Neural cell (in vitro differentiated cells): ENCODE results near the gene SPTBN1. TPM values are rescaled to one million over a fixed set of nuclear protein-coding genes. Genes with fewer than 3 reads are reported as not detected.

ENCODE experiments used
- H2AFZ ChIP-seq: fragments of 200-600, 300-800 bp; sonication (generic), shearing (Covaris generic); 2 replicates; pipeline ENCODE4 v1.6.0; 2014; ENCODE audit warnings: low read depth, mild to moderate bottlenecking, antibody characterized with exemption, low read length, moderate library complexity
- H3F3A ChIP-seq: fragments of 200-600 bp; shearing (Covaris generic); 2 replicates; pipeline ENCODE4 v1.6.1; 2016; ENCODE audit warnings: mild to moderate bottlenecking, moderate library complexity, mixed read lengths, antibody characterized with exemption, low read length; ENCODE audit not compliant: insufficient read depth, poor library complexity, severe bottlenecking
- H3K27ac ChIP-seq: fragments of 200-600, 300-800 bp; sonication (generic), shearing (Covaris generic); 2 replicates; pipeline ENCODE4 v1.5.1; 2014; ENCODE audit warnings: mild to moderate bottlenecking, low read length, moderate library complexity
- H3K27me3 ChIP-seq: fragments of 300-800, 200-600 bp; sonication (generic), shearing (Covaris generic); 2 replicates; pipeline ENCODE4 v1.6.0; 2014; ENCODE audit warnings: mild to moderate bottlenecking, low read depth, low read length, moderate library complexity; ENCODE audit not compliant: insufficient read depth
- H3K36me3 ChIP-seq: fragments of 300-800, 200-600 bp; sonication (generic), shearing (Covaris generic); 2 replicates; pipeline ENCODE4 v1.5.1; 2014; ENCODE audit warnings: mild to moderate bottlenecking, antibody characterized with exemption, low read length, moderate library complexity; ENCODE audit not compliant: insufficient read depth
- H3K4me2 ChIP-seq: fragments of 300-800, 200-600 bp; sonication (generic), shearing (Covaris generic); 2 replicates; pipeline ENCODE4 v1.6.0; 2014; ENCODE audit warnings: mild to moderate bottlenecking, low read length
- H3K4me3 ChIP-seq: fragments of 300-800, 200-600 bp; sonication (generic), shearing (Covaris generic); 2 replicates; pipeline ENCODE4 v1.5.1; 2014; ENCODE audit warnings: mild to moderate bottlenecking, low read length, moderate library complexity
- H3K79me2 ChIP-seq: fragments of 200-600 bp; shearing (Covaris generic); replicated peaks from 2 replicates; pipeline ENCODE4 v1.6.0; 2014; ENCODE audit warnings: mild to moderate bottlenecking, low read length, moderate library complexity; ENCODE audit not compliant: insufficient read depth
- H3K9ac ChIP-seq: fragments of 300-800, 200-600 bp; sonication (generic), shearing (Covaris generic); 2 replicates; pipeline ENCODE4 v1.6.1; 2016; ENCODE audit warnings: mild to moderate bottlenecking, low read length, mixed read lengths
- H3K9me2 ChIP-seq: fragments of 200-600 bp; shearing (Covaris generic); 2 replicates; pipeline ENCODE4 v1.6.1; 2016; ENCODE audit warnings: mild to moderate bottlenecking, low read length, mixed read lengths; ENCODE audit not compliant: insufficient read depth
- H3K9me3 ChIP-seq: fragments of 200-600, 300-800 bp; sonication (generic), shearing (Covaris generic); 2 replicates; pipeline ENCODE4 v1.6.1; 2016; ENCODE audit warnings: mild to moderate bottlenecking, mixed run types, low read length, moderate library complexity, mixed read lengths
- H4K20me1 ChIP-seq: fragments of 200-600 bp; shearing (Covaris generic); 2 replicates; pipeline ENCODE4 v1.6.1; 2016; ENCODE audit warnings: mild to moderate bottlenecking, mixed run types; ENCODE audit not compliant: insufficient read depth
- EP300 ChIP-seq: fragments of 450-650 bp; conservative IDR thresholded peaks from 2 replicates; pipeline ENCODE4 v1.6.1; 2014; ENCODE audit warnings: antibody characterized with exemption, mild to moderate bottlenecking, moderate library complexity; ENCODE audit not compliant: poor library complexity, severe bottlenecking
- EZH2 ChIP-seq: fragments of 200-600, 300-800 bp; shearing (Covaris generic), sonication (generic); IDR thresholded peaks from 2 replicates; pipeline ENCODE4 v1.6.1; 2014; ENCODE audit warnings: antibody characterized with exemption, low read length, borderline replicate concordance, mild to moderate bottlenecking; ENCODE audit not compliant: insufficient read depth, poor library complexity, severe bottlenecking
- MXI1 ChIP-seq: fragments of 450-650 bp; conservative IDR thresholded peaks from 2 replicates; pipeline ENCODE4 v1.6.1; 2014; ENCODE audit warnings: antibody characterized with exemption, mild to moderate bottlenecking; ENCODE audit not compliant: poor library complexity, severe bottlenecking
- POLR2AphosphoS5 ChIP-seq: IDR thresholded peaks from 2 replicates; pipeline ENCODE4 v1.6.1; 2012
- RAD21 ChIP-seq: fragments of 450-650 bp; conservative IDR thresholded peaks from 2 replicates; pipeline ENCODE4 v1.6.1; 2014; ENCODE audit warnings: antibody characterized with exemption, mild to moderate bottlenecking, moderate library complexity
- SMC3 ChIP-seq: fragments of 450-650 bp; conservative IDR thresholded peaks from 2 replicates; pipeline ENCODE4 v1.6.1; 2014; ENCODE audit warnings: antibody characterized with exemption, mild to moderate bottlenecking, moderate library complexity; ENCODE audit not compliant: poor library complexity
- TAF1 ChIP-seq: IDR thresholded peaks from 2 replicates; pipeline ENCODE4 v1.6.1; 2012; ENCODE audit warnings: low read depth
- polyA plus RNA-seq: library from polyadenylated mRNA; depleted of rRNA; stranded (reverse); fragments of >200 nt; gene quantifications from 2 replicates; pipeline ENCODE4 v1.2.3, GENCODE V29; 2014
- TF ChIP-seq, protein P1 (sequence below): IDR thresholded peaks from 2 replicates; pipeline ENCODE4 v1.6.1; 2012; ENCODE audit warnings: borderline replicate concordance
- TF ChIP-seq, protein P2 (sequence below): fragments of 450-650 bp; IDR thresholded peaks from 2 replicates; pipeline ENCODE4 v1.5.1; 2014; ENCODE audit warnings: antibody characterized with exemption, mild to moderate bottlenecking, moderate library complexity; ENCODE audit not compliant: poor library complexity, severe bottlenecking

The SPTBN1 gene
- polyA plus RNA-seq, 1 donor from 2014 or later = 92.1 TPM

DNA sequence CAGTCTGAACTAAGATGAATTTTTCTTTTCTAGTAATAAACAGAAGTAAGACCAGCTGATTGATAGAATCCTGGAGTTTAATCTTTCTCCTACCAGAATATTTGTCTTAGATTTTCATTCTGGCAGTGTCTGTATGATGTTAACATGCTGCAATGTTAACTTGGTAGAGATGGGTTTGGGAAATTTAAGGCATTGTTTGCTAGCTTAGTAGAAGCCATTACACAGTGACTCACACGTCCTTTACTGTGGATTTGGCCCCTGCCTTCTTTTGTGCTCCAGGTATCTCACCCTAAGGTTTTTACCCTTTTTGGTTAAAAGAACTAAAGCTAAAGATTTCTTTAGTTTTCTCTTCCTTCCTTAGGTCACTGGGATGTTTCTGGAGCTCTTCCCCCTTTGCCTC lies 84.1 kb downstream of the SPTBN1 start:
- Histone ChIP-seq H3K9me2 (no peaks in the 10 kb centered on the region), H3K27me3 (no peaks in the 10 kb centered on the region), H3K27ac (no peak overlapping the region), H3F3A (no peaks in the 10 kb centered on the region), H3K9me3 (no peaks in the 10 kb centered on the region), H4K20me1 (peaks cover 3% of the 10 kb centered on the region), H3K9ac (no peak overlapping the region), H3K4me2 (no peak overlapping the region), H3K79me2 (peaks cover 8% of the 10 kb centered on the region), H3K36me3 (peaks cover 4% of the 10 kb centered on the region), H2AFZ (no peak overlapping the region), H3K4me3 (no peak overlapping the region)
- no peak for TF ChIP-seq EP300
- TF ChIP-seq TAF1 = no peak
- TF ChIP-seq, protein P1, sequence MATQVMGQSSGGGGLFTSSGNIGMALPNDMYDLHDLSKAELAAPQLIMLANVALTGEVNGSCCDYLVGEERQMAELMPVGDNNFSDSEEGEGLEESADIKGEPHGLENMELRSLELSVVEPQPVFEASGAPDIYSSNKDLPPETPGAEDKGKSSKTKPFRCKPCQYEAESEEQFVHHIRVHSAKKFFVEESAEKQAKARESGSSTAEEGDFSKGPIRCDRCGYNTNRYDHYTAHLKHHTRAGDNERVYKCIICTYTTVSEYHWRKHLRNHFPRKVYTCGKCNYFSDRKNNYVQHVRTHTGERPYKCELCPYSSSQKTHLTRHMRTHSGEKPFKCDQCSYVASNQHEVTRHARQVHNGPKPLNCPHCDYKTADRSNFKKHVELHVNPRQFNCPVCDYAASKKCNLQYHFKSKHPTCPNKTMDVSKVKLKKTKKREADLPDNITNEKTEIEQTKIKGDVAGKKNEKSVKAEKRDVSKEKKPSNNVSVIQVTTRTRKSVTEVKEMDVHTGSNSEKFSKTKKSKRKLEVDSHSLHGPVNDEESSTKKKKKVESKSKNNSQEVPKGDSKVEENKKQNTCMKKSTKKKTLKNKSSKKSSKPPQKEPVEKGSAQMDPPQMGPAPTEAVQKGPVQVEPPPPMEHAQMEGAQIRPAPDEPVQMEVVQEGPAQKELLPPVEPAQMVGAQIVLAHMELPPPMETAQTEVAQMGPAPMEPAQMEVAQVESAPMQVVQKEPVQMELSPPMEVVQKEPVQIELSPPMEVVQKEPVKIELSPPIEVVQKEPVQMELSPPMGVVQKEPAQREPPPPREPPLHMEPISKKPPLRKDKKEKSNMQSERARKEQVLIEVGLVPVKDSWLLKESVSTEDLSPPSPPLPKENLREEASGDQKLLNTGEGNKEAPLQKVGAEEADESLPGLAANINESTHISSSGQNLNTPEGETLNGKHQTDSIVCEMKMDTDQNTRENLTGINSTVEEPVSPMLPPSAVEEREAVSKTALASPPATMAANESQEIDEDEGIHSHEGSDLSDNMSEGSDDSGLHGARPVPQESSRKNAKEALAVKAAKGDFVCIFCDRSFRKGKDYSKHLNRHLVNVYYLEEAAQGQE = no peak
- TF ChIP-seq, protein P2, sequence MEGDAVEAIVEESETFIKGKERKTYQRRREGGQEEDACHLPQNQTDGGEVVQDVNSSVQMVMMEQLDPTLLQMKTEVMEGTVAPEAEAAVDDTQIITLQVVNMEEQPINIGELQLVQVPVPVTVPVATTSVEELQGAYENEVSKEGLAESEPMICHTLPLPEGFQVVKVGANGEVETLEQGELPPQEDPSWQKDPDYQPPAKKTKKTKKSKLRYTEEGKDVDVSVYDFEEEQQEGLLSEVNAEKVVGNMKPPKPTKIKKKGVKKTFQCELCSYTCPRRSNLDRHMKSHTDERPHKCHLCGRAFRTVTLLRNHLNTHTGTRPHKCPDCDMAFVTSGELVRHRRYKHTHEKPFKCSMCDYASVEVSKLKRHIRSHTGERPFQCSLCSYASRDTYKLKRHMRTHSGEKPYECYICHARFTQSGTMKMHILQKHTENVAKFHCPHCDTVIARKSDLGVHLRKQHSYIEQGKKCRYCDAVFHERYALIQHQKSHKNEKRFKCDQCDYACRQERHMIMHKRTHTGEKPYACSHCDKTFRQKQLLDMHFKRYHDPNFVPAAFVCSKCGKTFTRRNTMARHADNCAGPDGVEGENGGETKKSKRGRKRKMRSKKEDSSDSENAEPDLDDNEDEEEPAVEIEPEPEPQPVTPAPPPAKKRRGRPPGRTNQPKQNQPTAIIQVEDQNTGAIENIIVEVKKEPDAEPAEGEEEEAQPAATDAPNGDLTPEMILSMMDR = no peak
- no peak for TF ChIP-seq SMC3
- TF ChIP-seq MXI1 = no peak

DNA sequence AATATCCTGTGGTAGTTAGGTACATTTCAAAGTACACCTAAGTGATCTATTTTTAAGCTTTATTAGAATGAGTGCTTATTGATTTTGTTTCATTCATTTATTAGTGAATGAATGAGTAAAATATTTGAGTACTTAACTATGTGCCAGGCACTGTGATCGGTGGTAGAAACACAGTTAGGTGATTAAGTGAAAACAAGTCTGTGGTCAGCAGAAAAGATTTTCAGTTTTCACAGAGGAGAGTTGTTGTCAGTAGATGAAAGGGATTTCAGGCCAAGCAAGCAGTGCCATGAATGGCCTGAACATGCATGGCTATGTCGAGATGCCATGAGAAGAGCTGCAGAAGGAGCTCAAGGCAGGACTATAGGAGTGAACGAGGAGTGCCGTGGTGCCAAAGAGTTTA lies 85.9 kb downstream of the SPTBN1 start:
- H4K20me1 ChIP-seq = peaks cover 3% of the 10 kb centered on the region
- H3F3A ChIP-seq = no peaks in the 10 kb centered on the region
- no peaks in the 10 kb centered on the region for H3K27me3 ChIP-seq
- peaks cover 8% of the 10 kb centered on the region for H3K79me2 ChIP-seq
- no peak overlapping the region for H3K4me3 ChIP-seq
- no peak overlapping the region for H3K4me2 ChIP-seq
- H3K9me3 ChIP-seq = no peaks in the 10 kb centered on the region
- no peak overlapping the region for H3K9ac ChIP-seq
- no peak overlapping the region for H2AFZ ChIP-seq
- no peaks in the 10 kb centered on the region for H3K9me2 ChIP-seq
- peaks cover 4% of the 10 kb centered on the region for H3K36me3 ChIP-seq
- TF ChIP-seq, protein P2 = no peak
- TF ChIP-seq TAF1 = no peak
- TF ChIP-seq, protein P1 = no peak
- no peak for TF ChIP-seq SMC3
- no peak for TF ChIP-seq EP300
- TF ChIP-seq RAD21 = no peak
- no peak for TF ChIP-seq POLR2AphosphoS5
- TF ChIP-seq EZH2 = no peak
- TF ChIP-seq MXI1 = no peak
- no peak overlapping the region for H3K27ac ChIP-seq
